Measurements from ENCODE around the gene COL12A1. TPM values are rescaled to one million over a fixed set of nuclear protein-coding genes. Genes with fewer than 3 reads are reported as not detected.

Gene COL12A1
- total and polyA plus RNA-seq, 11 donors, result 3.1 to 26.8 (median 18.5) TPM

DNA sequence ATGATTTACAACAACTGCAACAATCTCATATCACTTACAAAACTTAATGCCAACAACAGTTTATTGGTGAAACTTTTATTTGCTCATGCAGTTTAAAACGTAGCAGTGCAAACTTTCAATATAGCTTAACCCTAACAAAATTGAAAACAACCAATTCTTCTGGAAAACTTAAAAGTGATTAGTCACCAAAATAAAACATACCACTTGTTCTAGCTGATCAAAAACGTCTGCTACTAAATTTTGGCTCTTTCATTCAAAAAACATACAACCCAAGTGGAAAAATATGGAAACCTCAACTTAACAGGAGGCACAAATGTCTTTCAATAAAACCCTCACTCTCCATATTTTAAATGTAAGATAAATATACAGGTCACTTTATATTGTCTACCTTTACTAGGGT lies 39.6 kb downstream of the COL12A1 start:
- Histone ChIP-seq H3K36me3 (peaks cover 0 to 5% (median 0%) of the 10 kb centered on the region in 9 donors), H3K4me3 (no peak overlapping the region), H3K4me1 (peaks cover 0 to 29% (median 2%) of the 10 kb centered on the region in 12 donors), H3K27ac (no peak overlapping the region), H3K27me3 (no peaks in the 10 kb centered on the region), H3K9me3 (peaks cover 0 to 8% (median 0%) of the 10 kb centered on the region in 12 donors)
- no peak for ATAC-seq
- DNase-seq, result no peak
- WGBS, 4 donors, result 38 to 59% (median 52%) methylated on average over 2 of the region's 2 CpGs
- TF ChIP-seq POLR2A (IDR thresholded peaks at IDR 0.05), result no peak
- TF ChIP-seq, protein P1, sequence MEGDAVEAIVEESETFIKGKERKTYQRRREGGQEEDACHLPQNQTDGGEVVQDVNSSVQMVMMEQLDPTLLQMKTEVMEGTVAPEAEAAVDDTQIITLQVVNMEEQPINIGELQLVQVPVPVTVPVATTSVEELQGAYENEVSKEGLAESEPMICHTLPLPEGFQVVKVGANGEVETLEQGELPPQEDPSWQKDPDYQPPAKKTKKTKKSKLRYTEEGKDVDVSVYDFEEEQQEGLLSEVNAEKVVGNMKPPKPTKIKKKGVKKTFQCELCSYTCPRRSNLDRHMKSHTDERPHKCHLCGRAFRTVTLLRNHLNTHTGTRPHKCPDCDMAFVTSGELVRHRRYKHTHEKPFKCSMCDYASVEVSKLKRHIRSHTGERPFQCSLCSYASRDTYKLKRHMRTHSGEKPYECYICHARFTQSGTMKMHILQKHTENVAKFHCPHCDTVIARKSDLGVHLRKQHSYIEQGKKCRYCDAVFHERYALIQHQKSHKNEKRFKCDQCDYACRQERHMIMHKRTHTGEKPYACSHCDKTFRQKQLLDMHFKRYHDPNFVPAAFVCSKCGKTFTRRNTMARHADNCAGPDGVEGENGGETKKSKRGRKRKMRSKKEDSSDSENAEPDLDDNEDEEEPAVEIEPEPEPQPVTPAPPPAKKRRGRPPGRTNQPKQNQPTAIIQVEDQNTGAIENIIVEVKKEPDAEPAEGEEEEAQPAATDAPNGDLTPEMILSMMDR (IDR thresholded peaks at IDR 0.05), result no peak
- intact Hi-C loops (cut with DNase I), result no loop called here

DNA sequence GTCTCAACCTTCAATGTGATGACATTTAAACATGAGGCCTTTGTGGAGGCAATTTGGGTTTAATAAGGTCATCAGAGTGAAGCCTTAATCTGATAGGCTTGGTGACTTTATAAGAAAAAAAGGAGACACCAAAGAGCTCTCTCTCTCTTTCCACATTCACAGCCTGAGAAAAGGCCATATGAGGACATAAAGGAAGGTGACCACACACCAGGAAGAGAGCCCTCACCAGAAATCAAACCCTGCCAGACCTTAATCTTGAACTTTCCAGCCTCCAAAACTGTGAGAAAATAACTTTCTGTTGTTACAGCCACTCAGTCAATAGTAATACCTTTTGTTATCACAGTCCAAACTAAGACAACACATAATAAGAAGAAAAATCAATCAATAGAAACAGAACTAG lies 47.7 kb downstream of the COL12A1 start:
- DNase-seq, result no peak
- no peak for ATAC-seq
- TF ChIP-seq, protein P1 (IDR thresholded peaks at IDR 0.05), result no peak
- TF ChIP-seq POLR2A (IDR thresholded peaks at IDR 0.05), result no peak
- H3K4me1 ChIP-seq, result peaks cover 0 to 8% (median 0%) of the 10 kb centered on the region in 12 donors
- H3K9me3 ChIP-seq, result peaks cover 0 to 10% (median 0%) of the 10 kb centered on the region in 12 donors
- no peak overlapping the region for H3K4me3 ChIP-seq
- H3K27ac ChIP-seq, result no peak overlapping the region
- no peaks in the 10 kb centered on the region for H3K27me3 ChIP-seq
- intact Hi-C loops (cut with DNase I), result no loop called here
- H3K36me3 ChIP-seq, result peaks cover 0 to 3% (median 0%) of the 10 kb centered on the region in 9 donors

DNA sequence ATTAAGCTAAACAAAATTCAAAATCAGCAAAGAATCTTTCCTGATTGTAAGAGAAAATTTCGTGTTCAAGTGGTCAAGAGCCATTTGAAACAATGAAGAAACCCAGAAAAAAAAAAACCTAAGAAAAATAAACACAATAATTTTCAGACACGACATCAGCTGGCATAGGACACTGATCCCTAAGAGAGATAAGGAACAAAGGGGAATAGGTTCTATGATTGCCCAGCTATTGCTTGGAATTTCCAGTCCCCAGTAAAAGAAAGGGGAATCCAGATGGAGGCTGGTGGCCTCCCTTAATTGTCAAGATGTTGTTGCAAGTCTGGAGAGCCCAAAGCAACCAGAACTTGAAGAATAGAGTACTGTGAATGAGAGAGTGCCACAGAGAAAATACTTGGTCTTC lies 48.5 kb downstream of the COL12A1 start:
- TF ChIP-seq POLR2A (IDR thresholded peaks at IDR 0.05), result no peak
- TF ChIP-seq, protein P1 (IDR thresholded peaks at IDR 0.05), result no peak
- no peaks in the 10 kb centered on the region for H3K27me3 ChIP-seq
- H3K27ac ChIP-seq, result no peak overlapping the region
- no peak overlapping the region for H3K4me3 ChIP-seq
- no peak for DNase-seq
- 41 to 55% (median 53%) methylated on average over 2 of the region's 2 CpGs for WGBS, 4 donors
- ATAC-seq, result no peak
- intact Hi-C loops (cut with DNase I), result no loop called here
- H3K36me3 ChIP-seq, result no peaks in the 10 kb centered on the region
- H3K9me3 ChIP-seq, result peaks cover 0 to 6% (median 0%) of the 10 kb centered on the region in 12 donors
- H3K4me1 ChIP-seq, result peaks cover 0 to 8% (median 0%) of the 10 kb centered on the region in 12 donors

DNA sequence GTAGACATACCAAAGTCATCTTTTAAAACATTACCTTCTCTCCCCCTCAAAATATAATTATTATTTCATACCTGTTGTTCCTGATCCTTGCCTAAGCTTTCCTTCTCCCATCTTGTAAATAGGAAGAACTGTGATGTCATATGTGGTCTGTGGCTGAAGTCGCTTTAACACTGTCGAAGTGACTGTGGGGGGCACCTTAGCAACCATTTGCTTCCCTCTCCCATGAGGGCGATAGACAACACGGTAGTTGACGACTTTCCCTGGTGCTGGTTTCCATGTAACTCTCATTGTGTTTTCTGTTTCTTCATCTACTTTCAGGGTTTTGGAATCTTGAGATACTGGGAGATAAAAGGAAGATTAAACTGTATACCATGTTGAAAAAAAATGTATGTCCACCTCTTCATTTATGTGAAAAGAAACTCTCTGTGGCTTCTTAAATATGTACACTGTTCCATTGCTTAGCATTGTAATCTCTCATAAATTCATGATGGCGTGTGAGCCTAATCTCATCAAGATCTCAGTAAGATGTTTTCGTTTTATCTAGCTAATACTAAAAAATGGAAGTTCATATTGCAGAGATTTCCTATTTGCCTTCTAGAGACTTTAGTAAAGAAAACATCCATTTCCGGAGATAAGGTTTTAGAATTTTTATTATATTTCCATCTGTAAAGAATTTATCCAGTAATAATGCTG lies 49.5 kb downstream of the COL12A1 start:
- Histone ChIP-seq H3K27ac (no peak overlapping the region), H3K36me3 (peaks cover 0 to 7% (median 0%) of the 10 kb centered on the region in 9 donors), H3K4me1 (peaks cover 0 to 8% (median 0%) of the 10 kb centered on the region in 12 donors), H3K4me3 (no peak overlapping the region), H3K27me3 (no peaks in the 10 kb centered on the region), H3K9me3 (peaks cover 0 to 6% (median 0%) of the 10 kb centered on the region in 12 donors)
- TF ChIP-seq, protein P1 (IDR thresholded peaks at IDR 0.05), result no peak
- TF ChIP-seq POLR2A (IDR thresholded peaks at IDR 0.05), result no peak
- ATAC-seq, result no peak
- WGBS, 4 donors, result 72 to 79% (median 73%) methylated on average over 8 of the region's 8 CpGs
- no peak for DNase-seq
- intact Hi-C loops (cut with DNase I), result no loop called here
